Esophagus muscularis mucosa (tissue), 4 donors: ENCODE data around the gene CTF1. TPM values are rescaled to one million over a fixed set of nuclear protein-coding genes. Genes with fewer than 3 reads are reported as not detected.
"Not testable (repeated sequence)": the region's sequence is repeated elsewhere in the genome, so short reads cannot be mapped to it uniquely, and the experiment has no call there.

Experiments
- DNase-seq: peaks from one replicate; pipeline ENCODE4 v3.0.0-alpha.2; 2017; ENCODE audit errors: extremely low spot score
- H3K27ac ChIP-seq, 4 donors: fragments of 200-600 bp; sonication (generic); replicated peaks in 1 of 4; 1 replicate in 3 of 4; 2 replicates in 1 of 4; pipeline ENCODE4 v1.5.1; 2016 to 2019; ENCODE audit warnings: mild to moderate bottlenecking in 1 of 4
- H3K27me3 ChIP-seq, 4 donors: fragments of 200-600 bp; sonication (generic); one replicate each; pipeline versions ENCODE4 v1.5.1 to v1.6.0; 2016 to 2019
- H3K36me3 ChIP-seq, 4 donors: fragments of 200-600 bp; sonication (generic); one replicate each; pipeline ENCODE4 v1.5.1; 2016 to 2019
- H3K4me1 ChIP-seq, 4 donors: fragments of 200-600 bp; sonication (generic); one replicate each; pipeline ENCODE4 v1.5.1; 2016 to 2019
- H3K4me3 ChIP-seq, 4 donors: fragments of 200-600 bp; sonication (generic); 1 replicate in 2 of 4; 2 replicates in 2 of 4; pipeline ENCODE4 v1.5.1; 2016 to 2019; ENCODE audit warnings: mild to moderate bottlenecking in 4 of 4, moderate library complexity in 1 of 4
- H3K9me3 ChIP-seq, 4 donors: fragments of 200-600 bp; sonication (generic); 1 replicate in 3 of 4; 2 replicates in 1 of 4; pipeline ENCODE4 v1.5.1; 2016 to 2019
- EP300 ChIP-seq: sonication (generic); formaldehyde crosslinking; IDR thresholded peaks from one replicate; pipeline ENCODE4 v1.6.1; 2017; ENCODE audit warnings: antibody characterized with exemption
- POLR2A ChIP-seq: fragments of 450-650 bp; IDR thresholded peaks from one replicate; pipeline ENCODE4 v1.6.1; 2017; ENCODE audit warnings: antibody characterized with exemption, moderate library complexity, mild to moderate bottlenecking, low read depth
- POLR2AphosphoS5 ChIP-seq, 2 donors: sonication (generic); formaldehyde crosslinking; IDR thresholded peaks; one replicate each; pipeline ENCODE4 v1.6.1; 2017; ENCODE audit warnings: antibody characterized with exemption in 2 of 2
- WGBS: methylation state at CpG from one replicate; pipeline ENCODE4 v1.1.5; 2018; 5-methylcytosine and 5-hydroxymethylcytosine counted together
- intact Hi-C: fragments of 100-400 bp; cut with DNase I; formaldehyde crosslinking; loops from one replicate; pipeline ENCODE4 v1.15.1; 2023
- total RNA-seq, 4 donors: library from RNA; depleted of rRNA; stranded (reverse); fragments of >200 nt; gene quantifications; one replicate each; pipeline versions ENCODE4 v1.1.0 to v1.2.1, GENCODE V29; 2016
- TF ChIP-seq, protein P1 (sequence below), 3 experiments: fragments of 200-600 bp in 2 of 3; fragments of 450-650 bp in 1 of 3; sonication (generic) in 2 of 3; IDR thresholded peaks; one replicate each; pipeline ENCODE4 v1.5.1; 2017 to 2019; ENCODE audit warnings: antibody characterized with exemption in 3 of 3, mild to moderate bottlenecking in 2 of 3, moderate library complexity in 1 of 3

The CTF1 gene
- total RNA-seq, 4 donors from 2014 or later: 6.2 to 18.8 (median 10.9) TPM

DNA sequence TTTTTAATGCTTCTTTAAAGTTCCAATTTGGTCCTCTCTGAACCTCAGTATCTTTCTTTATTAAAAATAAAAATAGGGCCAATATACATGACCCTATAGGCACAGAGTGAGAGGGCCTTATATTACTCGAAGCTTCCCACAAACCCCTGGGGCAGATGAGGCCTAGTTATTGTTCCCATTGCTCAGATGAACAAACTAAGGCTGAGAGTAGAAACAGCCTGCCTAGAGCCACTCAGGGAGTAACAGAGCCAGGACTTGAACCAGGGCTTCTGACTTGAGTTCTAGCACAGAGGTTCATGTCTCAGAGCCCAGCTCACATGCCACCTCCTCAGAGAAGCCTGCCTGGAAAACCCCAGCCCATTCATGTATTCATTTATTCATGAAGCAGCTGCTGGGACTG, 10.3 kb upstream of the CTF1 start:
- intact Hi-C loops: no loop called here
- WGBS: 91% methylated on average over 1 of the region's 1 CpG
- H3K9me3 ChIP-seq: no peaks in the 10 kb centered on the region
- TF ChIP-seq POLR2AphosphoS5 (IDR thresholded peaks at IDR 0.05): no peak
- no peak for TF ChIP-seq EP300
- TF ChIP-seq POLR2A: no peak
- TF ChIP-seq, protein P1, sequence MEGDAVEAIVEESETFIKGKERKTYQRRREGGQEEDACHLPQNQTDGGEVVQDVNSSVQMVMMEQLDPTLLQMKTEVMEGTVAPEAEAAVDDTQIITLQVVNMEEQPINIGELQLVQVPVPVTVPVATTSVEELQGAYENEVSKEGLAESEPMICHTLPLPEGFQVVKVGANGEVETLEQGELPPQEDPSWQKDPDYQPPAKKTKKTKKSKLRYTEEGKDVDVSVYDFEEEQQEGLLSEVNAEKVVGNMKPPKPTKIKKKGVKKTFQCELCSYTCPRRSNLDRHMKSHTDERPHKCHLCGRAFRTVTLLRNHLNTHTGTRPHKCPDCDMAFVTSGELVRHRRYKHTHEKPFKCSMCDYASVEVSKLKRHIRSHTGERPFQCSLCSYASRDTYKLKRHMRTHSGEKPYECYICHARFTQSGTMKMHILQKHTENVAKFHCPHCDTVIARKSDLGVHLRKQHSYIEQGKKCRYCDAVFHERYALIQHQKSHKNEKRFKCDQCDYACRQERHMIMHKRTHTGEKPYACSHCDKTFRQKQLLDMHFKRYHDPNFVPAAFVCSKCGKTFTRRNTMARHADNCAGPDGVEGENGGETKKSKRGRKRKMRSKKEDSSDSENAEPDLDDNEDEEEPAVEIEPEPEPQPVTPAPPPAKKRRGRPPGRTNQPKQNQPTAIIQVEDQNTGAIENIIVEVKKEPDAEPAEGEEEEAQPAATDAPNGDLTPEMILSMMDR (IDR thresholded peaks at IDR 0.05): no peak
- peaks cover 0 to 98% (median 66%) of the 10 kb centered on the region in 4 donors for H3K36me3 ChIP-seq
- no peak overlapping the region for H3K27ac ChIP-seq
- DNase-seq: no peak
- no peaks in the 10 kb centered on the region for H3K27me3 ChIP-seq
- H3K4me1 ChIP-seq: peaks cover 0 to 9% (median 0%) of the 10 kb centered on the region in 4 donors
- H3K4me3 ChIP-seq: no peak overlapping the region

DNA sequence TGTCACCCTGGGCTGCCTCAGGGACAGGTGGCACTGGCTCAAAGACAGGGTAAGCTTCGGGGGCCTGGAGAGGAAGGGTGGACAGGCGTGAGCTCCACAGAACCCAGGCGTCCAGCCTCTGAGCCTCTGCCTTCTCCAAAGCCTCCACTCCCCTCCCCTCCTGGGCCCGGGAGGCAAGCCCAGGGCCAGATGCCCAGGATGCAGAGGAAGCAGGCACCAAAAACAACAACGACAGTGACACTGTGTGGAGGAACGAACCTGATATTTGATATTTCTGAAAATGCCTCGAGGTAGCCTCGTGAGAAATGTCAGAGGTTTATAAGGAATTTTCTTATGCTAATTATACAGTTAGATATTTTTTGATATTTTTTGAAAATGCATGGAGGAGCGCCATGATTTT, 8.5 kb upstream of the CTF1 start:
- Histone ChIP-seq H3K4me1 (peaks cover 6 to 8% (median 8%) of the 10 kb centered on the region in 4 donors), H3K4me3 (no peak overlapping the region), H3K27ac (no peak overlapping the region), H3K9me3 (no peaks in the 10 kb centered on the region), H3K27me3 (no peaks in the 10 kb centered on the region), H3K36me3 (peaks cover 0 to 92% (median 76%) of the 10 kb centered on the region in 4 donors)
- 85% methylated on average over 9 of the region's 9 CpGs for WGBS
- DNase-seq: no peak
- intact Hi-C loops: no loop called here
- TF ChIP-seq POLR2A: no peak
- no peak for TF ChIP-seq EP300
- no peak for TF ChIP-seq POLR2AphosphoS5 (IDR thresholded peaks at IDR 0.05)
- TF ChIP-seq, protein P1 (IDR thresholded peaks at IDR 0.05): no peak

DNA sequence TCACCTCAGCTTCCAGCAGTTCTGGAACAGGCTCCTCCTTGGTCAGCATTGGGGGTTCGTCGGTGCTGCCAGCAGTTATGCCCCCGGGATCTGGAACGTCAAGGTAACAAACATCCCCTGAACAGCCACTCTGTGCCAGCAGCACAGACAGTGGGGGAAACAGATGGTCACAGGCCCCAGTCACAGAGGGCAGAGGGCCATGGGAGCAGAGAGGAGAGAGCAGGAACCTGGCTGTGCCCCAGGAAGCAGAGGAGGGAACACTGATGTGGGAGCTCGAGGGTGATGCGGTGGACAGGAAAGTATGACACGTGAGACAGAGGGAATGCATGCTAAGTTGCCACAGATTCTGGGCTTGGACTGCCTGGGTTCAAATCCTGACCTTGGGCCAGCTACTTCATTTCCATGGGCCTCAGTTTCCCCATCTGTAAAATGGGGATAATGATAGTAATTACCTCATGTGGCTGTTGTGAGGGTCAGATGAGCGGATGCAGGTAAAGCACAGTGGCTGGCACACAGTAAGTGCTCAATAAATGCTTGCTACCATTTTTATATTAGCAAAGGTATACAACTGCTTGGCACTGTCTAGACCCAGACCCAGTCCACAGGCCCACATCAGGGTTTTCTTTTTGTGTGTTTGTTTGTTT, 7.4 kb upstream of the CTF1 start:
- 81% methylated on average over 8 of the region's 8 CpGs for WGBS
- no peaks in the 10 kb centered on the region for H3K9me3 ChIP-seq
- H3K27me3 ChIP-seq: no peaks in the 10 kb centered on the region
- DNase-seq: no peak
- no peak overlapping the region for H3K27ac ChIP-seq
- peaks cover 12 to 16% (median 14%) of the 10 kb centered on the region in 4 donors for H3K4me1 ChIP-seq
- intact Hi-C loops: no loop called here
- TF ChIP-seq, protein P1 (IDR thresholded peaks at IDR 0.05): no peak
- TF ChIP-seq POLR2AphosphoS5 (IDR thresholded peaks at IDR 0.05) (no peak), POLR2A (no peak), EP300 (no peak)
- peaks cover 0 to 84% (median 74%) of the 10 kb centered on the region in 4 donors for H3K36me3 ChIP-seq
- no peak overlapping the region for H3K4me3 ChIP-seq

DNA sequence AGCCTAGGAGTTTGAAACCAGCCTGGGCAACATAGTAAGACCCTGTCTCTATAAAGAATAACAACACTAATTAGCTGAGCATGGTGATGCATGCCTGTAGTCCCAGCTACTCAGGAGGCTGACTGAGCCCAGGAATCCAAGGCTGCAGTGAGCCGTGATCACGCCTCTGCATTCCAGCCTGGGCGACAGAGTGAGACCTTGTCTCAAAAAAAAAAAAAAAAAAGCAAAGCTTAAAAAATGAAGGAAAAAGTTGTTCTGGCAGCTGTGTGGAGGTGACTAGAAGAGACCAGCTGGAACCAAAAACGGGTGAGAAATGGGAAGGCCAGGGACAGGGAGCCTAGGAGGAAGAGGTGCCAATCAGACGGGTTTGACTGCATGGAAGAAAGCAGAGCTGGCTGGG, 6.7 kb upstream of the CTF1 start:
- intact Hi-C loops: no loop called here
- WGBS: 77% methylated on average over 5 of the region's 5 CpGs
- H3K4me3 ChIP-seq: no peak overlapping the region
- no peak for TF ChIP-seq POLR2A
- no peak for TF ChIP-seq POLR2AphosphoS5 (IDR thresholded peaks at IDR 0.05)
- TF ChIP-seq, protein P1 (IDR thresholded peaks at IDR 0.05): no peak
- no peak for TF ChIP-seq EP300
- H3K36me3 ChIP-seq: peaks cover 0 to 76% (median 72%) of the 10 kb centered on the region in 4 donors
- no peaks in the 10 kb centered on the region for H3K27me3 ChIP-seq
- no peak overlapping the region for H3K27ac ChIP-seq
- H3K9me3 ChIP-seq: no peaks in the 10 kb centered on the region
- no peak for DNase-seq
- H3K4me1 ChIP-seq: peaks cover 18 to 23% (median 21%) of the 10 kb centered on the region in 4 donors

DNA sequence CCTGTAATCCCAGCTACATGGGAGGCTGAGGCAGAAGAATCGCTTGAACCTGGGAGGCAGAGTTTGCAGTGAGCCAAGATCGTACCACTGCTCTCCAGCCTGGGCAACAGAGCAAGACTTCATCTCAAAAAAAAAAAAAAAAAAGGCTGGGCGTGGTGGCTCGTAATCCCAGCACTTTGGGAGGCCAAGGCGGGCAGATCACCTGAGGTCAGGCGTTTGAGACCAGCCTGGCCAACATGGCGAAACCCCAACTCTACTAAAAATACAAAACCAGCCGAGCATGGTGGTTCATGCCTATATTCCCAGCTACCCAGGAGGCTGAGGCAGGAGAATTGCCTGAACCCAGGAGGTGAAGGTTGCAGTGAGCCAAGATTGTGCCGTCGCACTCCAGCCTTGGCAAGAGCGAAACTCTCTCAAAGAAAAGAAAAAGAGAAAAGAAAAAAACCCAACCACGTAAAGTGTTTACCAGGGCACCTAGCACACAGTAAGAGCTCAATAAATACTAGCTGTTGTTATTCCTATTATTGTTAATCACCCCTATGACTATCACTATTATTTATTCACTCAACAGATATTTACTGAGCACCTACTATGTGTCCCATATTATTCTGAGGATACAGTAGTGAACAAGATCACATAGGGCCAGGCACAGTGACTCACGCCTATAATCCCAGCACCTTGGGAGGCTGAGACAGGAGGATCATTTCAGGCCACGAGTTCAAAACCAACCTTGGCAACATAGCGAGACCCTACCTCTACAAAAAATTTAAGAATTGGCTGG, 5.2 kb upstream of the CTF1 start:
- Histone ChIP-seq H3K4me1 (peaks cover 32 to 38% (median 36%) of the 10 kb centered on the region in 4 donors), H3K36me3 (peaks cover 0 to 61% (median 57%) of the 10 kb centered on the region in 4 donors)
- whole genome bisulfite sequencing: 92% methylated on average over 15 of the region's 15 CpGs
- H3K9me3 ChIP-seq, H3K4me3 ChIP-seq, H3K27ac ChIP-seq, H3K27me3 ChIP-seq, DNase-seq, intact Hi-C loops: not testable (repeated sequence)
